Astrocyte (in vitro differentiated cells and primary cell): Measurements from ENCODE around the gene IFI16.

ENCODE experiments used
- EZH2 ChIP-seq: IDR thresholded peaks from 2 replicates; pipeline ENCODE4 v1.6.1; 2012; ENCODE audit warnings: mild to moderate bottlenecking, low read length, inconsistent platforms; ENCODE audit not compliant: insufficient read depth
- TF ChIP-seq, protein P1 (sequence below): IDR thresholded peaks from 2 replicates; pipeline ENCODE4 v1.5.1; 2011; ENCODE audit warnings: low read depth, mild to moderate bottlenecking, inconsistent platforms, low read length, moderate library complexity; ENCODE audit not compliant: insufficient read depth

DNA sequence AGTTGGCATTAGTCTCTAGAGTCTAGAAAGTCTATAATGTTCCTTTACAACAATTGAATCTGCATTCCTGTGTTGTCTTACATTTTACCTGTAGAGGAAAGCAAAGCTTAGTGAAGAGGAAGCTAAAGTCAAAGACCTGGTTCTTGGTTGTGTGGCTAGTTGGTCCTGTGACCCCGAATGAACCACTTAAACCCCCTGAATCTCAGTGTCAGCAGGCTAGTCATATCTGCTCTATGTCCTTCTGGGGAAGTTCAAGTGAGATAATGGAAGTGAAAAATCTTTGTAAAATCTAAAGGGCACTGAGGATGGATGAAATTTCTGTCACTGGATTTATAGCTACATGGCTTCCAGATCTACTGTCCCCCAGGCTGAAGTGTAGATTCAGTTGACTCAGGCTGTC, 90.9 kb downstream of the IFI16 start:
- no peak for TF ChIP-seq EZH2
- TF ChIP-seq, protein P1, sequence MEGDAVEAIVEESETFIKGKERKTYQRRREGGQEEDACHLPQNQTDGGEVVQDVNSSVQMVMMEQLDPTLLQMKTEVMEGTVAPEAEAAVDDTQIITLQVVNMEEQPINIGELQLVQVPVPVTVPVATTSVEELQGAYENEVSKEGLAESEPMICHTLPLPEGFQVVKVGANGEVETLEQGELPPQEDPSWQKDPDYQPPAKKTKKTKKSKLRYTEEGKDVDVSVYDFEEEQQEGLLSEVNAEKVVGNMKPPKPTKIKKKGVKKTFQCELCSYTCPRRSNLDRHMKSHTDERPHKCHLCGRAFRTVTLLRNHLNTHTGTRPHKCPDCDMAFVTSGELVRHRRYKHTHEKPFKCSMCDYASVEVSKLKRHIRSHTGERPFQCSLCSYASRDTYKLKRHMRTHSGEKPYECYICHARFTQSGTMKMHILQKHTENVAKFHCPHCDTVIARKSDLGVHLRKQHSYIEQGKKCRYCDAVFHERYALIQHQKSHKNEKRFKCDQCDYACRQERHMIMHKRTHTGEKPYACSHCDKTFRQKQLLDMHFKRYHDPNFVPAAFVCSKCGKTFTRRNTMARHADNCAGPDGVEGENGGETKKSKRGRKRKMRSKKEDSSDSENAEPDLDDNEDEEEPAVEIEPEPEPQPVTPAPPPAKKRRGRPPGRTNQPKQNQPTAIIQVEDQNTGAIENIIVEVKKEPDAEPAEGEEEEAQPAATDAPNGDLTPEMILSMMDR: no peak
